GM21360 (cell line): ENCODE results near the gene SHB.

ENCODE experiments used
- ATAC-seq: cut with Tn5 transposase; IDR thresholded peaks from one replicate; pipeline ENCODE4 v1.9.1; 2021; ENCODE audit warnings: mild to moderate bottlenecking, moderate library complexity; ENCODE audit not compliant: unreplicated experiment

The SHB gene

GRCh38 chr9:37956904-37957663 lies 111.9 kb downstream of the SHB start:
- ATAC-seq, result no peak

- no peak for ATAC-seq
These were observed 112.6 kb downstream of the SHB start for GRCh38 chr9:37956423-37956820.

GRCh38 chr9:37955781-37956422 lies 113.1 kb downstream of the SHB start:
- no peak for ATAC-seq

GRCh38 chr9:37954581-37954981 lies 114.4 kb downstream of the SHB start:
- ATAC-seq, result peak; percentile 45

- peak; percentile 61 for ATAC-seq
These were observed 115.1 kb downstream of the SHB start for GRCh38 chr9:37953775-37954437.

- no peak for ATAC-seq
These were observed 115.7 kb downstream of the SHB start for GRCh38 chr9:37953206-37953774.

- no peak for ATAC-seq
These were observed 116.3 kb downstream of the SHB start for GRCh38 chr9:37952731-37953130.

GRCh38 chr9:37951671-37952449 lies 117.2 kb downstream of the SHB start:
- no peak for ATAC-seq

GRCh38 chr9:37950561-37950960 lies 118.5 kb downstream of the SHB start:
- ATAC-seq, result no peak

GRCh38 chr9:37949576-37949975 lies 119.5 kb downstream of the SHB start:
- ATAC-seq, result no peak

- ATAC-seq, result no peak
These were observed 120.5 kb downstream of the SHB start for GRCh38 chr9:37948417-37948980.

- ATAC-seq, result no peak
These were observed 121.0 kb downstream of the SHB start for GRCh38 chr9:37947977-37948376.

- no peak for ATAC-seq
These were observed 121.6 kb downstream of the SHB start for GRCh38 chr9:37947471-37947870.

GRCh38 chr9:37946971-37947370 lies 122.1 kb downstream of the SHB start:
- ATAC-seq, result no peak

- no peak for ATAC-seq
These were observed 123.0 kb downstream of the SHB start for GRCh38 chr9:37946041-37946440.

- ATAC-seq, result no peak
These were observed 124.2 kb downstream of the SHB start for GRCh38 chr9:37944671-37945481.

- no peak for ATAC-seq
These were observed 124.8 kb downstream of the SHB start for GRCh38 chr9:37944266-37944650.

- ATAC-seq, result no peak
These were observed 125.4 kb downstream of the SHB start for GRCh38 chr9:37943345-37944265.
